Measurements from ENCODE around the gene PKN1.
"Not testable (repeated sequence)": the region's sequence is repeated elsewhere in the genome, so short reads cannot be mapped to it uniquely, and the experiment has no call there.

Gene PKN1

DNA sequence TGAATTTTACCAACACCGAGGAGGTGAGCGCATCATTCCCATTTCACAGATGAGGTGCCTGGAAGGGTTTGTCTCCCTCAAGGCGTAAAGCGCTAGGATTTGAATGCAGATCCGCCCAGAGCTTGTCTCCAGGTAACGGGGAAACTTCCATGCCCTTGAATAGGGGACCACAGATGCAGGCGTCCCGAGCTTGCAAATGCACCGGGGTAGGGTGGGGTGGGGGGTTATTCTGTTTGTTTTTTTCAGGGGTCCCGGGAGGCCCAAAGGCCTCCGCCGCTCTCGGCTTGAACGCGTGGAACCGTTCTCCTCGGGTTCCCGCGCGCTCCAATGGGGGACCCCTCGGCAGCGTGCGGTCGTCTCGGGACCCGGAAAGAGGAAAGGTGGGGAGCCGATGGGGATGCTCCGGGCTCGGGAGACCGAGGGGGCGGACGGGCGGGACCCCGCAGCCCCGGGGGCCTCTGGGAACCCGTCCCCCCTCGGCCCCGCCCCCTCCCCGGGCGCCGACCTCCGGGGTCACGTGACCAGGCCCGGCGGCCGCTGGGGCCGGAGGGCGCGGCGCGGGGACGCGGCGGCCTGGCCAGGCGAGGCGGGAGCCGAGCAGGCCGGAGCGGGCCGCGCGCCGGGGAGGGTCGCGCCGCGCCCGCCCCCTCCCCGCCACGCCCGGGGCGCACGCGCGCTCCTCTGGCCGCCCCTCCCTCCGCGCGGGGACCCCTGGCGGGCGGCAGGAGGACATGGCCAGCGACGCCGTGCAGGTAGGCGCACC lies at the start of gene PKN1:
Gene PKN1 (plus strand): TSS at position 516 of the 763 bp plus-strand sequence. CDS start 216 bp downstream, at position 732.
- peak; percentile 38 for DNase-seq

DNA sequence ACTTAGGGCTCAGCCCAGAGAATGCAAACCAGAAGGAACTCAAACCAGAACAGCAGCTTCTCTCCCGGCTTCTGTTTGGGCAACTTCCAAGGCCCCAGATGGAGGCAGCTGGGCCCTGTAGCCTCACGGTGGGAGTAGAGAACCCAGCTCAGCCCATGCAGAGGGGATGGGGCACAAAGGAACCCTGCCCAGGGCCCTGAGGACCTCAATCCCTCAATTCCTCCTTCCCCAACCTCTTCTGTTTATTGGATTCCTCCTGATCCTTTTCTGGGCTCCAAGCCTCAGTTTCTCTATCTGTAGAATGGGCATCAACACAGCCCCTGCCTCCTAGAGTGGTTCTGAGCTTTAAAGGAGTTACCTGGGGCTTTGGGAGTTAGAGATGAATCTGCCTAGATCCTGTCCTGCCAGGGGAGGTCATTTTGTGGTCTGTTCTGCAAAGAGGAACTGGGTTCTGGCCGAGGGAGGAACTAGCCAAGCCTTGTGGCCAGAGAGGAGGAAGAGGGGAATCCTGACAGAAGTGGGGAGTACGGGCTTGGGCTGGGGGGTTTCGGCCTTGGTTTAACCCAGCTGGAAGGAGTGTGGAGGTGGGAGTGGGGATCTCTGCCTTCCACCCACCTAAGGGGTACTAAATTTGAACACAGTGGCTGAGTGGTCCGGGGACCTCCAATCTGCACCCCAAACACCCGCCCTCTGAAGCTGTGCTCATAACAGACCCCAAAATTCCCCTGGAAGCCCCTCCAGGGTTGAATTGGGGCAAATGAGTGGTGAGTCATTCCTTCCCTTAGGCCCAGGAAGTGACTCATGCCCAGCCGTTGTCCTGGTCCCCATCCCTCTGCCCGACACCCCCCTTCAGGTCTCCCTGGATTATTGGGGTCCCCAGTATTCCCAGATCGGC lies 49.2 kb upstream of the PKN1 start:
- DNase-seq: peak; percentile 62

DNA sequence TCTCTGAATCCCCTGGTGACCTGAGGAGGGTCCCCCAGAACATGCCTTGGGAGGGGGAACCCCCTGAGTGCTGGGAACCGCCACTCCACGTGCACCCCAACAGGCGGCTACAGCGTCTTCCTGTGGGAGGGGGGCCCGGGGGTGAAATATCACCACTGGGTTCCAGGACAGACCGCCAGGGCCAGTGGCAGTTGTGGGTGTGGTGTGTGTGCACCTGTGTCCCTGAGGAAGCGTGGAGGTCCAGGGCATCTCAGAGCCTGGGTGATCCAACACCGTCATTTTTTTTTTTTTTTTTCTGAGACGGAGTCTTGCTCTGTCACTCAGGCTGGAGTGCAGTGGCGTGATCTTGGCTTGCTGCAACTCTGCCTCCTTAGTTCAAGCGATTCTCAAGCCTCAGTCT lies 47.6 kb upstream of the PKN1 start:
- no peak for DNase-seq

DNA sequence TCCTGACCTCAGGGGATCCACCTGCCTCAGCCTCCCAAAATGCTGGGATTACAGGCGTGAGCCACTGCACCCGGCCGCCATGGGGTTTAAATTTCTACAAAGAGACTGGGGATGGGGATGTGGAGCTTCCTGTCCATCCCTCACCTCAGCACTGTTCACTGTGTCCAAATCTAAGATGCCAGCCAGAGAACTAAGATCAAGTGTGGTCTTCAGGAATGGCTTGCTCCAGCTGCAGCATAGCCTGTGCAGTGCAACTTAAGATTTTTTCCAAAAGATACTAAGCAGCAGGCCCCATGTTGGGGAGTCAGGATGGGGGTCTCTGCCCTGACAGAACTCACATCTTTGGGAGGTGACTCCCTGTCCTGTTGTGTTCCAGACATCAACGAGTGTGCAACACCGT lies 42.6 kb upstream of the PKN1 start:
- DNase-seq: no peak

DNA sequence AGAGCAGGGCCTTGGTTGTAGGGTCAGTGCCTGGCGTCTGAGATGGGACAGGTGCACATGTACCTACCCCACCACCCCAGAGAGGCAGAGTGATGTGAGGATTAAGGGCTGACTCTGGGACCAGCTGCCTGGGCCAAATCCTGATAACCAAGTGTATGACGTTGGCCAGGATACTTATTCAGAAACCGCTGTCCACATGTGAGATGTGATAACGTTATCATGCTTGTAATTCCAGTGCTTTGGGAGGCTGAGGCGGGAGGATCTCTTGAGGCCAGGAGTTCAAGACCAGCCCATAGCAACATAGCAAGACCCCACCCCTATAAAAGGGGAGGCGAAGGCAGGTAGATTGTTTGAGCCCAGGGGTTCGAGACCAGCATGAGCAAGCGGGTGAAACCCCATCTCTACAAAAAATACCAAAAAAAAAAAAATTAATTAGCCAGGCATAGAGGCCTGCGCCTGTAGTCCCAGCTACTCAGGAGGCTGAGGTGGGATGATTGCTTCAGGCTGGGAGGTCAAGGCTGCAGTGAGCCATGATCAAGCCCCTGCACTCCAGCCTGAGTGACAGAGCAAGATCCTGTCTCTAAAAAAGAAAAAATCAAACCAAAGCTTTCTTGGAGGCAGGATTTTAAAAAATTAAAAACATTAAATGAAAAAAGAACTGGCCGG lies 41.8 kb upstream of the PKN1 start:
- DNase-seq: peak; percentile 76

- no peak for DNase-seq
Measured at GRCh38 chr19:14393329-14393728, 39.8 kb upstream of the PKN1 start.

DNA sequence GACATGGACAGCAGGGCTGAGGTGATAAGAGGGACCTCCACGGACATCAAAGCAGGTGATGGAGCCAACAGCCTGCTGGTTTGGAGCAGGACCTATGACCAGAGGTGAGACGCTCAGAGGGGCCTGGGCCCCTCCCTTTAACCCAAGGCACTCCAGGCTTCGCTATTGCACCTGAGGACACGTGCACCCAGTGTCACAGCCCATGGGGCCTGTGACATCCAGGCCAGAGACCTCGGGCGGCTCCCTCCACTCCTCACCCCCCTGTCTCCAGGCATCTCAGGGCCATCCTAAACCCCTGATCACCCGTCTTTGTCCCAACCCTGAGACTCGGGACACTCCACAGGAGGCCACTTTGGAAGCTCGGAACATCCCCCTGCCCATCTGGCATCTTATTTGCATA lies 38.9 kb upstream of the PKN1 start:
- DNase-seq: no peak

GRCh38 chr19:14395262-14395661 lies 37.8 kb upstream of the PKN1 start:
- DNase-seq: no peak

DNA sequence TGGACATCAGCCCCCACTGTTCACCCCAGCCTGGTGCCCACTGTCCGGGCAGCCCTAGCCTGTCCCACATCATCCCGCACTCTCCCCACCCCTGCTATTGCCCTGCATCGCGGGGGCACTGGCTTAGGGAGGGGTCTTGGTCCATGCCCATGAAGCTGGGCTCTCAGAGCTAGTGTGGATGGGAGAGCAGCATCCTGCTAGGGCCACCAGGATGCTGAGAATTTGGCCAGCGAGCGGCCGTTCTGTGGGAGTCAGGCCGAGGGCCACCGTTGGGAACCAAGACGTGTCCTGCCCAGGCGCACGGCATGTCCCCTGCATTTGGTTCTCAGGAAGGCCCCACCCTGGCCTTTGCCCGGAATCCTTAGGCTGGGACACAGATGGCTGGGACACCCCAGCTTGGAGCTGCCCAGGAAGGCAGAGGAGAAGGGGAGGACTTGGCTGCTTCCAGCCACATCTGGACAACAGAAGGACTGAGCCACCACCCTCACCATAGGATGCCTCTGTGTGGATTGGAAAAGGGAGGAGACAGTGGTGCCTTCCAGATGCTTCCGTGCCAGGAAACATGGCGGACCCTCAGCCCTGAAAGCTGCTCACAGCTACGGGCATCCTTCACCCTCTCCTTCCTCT lies 37.3 kb upstream of the PKN1 start:
- no peak for DNase-seq

DNA sequence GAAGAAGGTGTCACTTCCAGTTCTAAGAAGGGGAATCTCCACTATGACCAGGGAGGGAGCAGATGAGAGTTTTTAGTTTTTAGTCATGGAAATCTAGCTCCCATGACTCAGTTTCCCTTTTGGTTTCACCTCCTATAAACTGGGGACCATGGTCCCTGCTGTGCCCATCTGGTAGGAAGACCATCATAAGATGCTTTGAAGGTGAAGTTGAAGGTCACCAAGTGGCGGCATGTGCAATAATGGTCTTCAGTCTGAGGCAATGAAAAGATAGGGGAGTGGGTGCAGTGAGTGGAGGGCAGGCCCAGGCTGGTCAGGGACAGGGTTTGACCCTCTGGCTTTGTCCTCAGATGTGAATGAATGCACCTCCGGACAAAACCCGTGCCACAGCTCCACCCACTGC lies 36.4 kb upstream of the PKN1 start:
- not testable (repeated sequence) for DNase-seq

GRCh38 chr19:14397168-14397567 lies 35.9 kb upstream of the PKN1 start:
- not testable (repeated sequence) for DNase-seq

- DNase-seq: no peak
Measured at GRCh38 chr19:14400951-14401431, 32.1 kb upstream of the PKN1 start.

DNA sequence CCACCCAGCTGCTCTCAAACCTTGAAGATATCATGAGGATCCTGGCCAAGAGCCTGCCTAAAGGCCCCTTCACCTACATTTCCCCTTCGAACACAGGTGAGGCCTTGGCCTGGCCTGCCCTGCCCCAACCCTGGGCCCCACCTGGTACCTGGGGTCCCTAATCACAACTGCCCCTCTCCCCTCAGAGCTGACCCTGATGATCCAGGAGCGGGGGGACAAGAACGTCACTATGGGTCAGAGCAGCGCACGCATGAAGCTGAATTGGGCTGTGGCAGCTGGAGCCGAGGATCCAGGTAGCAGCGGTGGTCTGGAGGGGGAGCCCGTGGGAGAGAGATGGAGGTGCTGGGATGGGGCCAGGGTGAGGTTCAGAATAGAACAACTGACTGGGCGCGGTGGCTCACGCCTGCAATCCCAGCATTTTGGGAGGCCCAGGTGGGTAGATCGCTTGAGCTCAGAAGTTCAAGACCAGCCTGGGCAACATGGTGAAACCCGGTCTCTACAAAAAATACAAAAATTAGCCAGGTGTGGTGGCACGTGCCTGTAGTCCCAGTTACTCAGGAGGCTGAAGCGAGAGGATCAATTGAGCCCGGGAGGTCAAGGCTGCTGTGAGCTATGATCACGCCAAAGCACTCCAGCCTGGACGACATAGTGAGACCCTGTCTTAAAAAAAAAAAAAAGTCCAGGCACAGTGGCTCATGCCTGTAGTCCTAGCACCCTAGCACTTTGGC lies 31.5 kb upstream of the PKN1 start:
- DNase-seq: no peak

GRCh38 chr19:14402332-14403144 lies 30.6 kb upstream of the PKN1 start:
- DNase-seq: no peak

DNA sequence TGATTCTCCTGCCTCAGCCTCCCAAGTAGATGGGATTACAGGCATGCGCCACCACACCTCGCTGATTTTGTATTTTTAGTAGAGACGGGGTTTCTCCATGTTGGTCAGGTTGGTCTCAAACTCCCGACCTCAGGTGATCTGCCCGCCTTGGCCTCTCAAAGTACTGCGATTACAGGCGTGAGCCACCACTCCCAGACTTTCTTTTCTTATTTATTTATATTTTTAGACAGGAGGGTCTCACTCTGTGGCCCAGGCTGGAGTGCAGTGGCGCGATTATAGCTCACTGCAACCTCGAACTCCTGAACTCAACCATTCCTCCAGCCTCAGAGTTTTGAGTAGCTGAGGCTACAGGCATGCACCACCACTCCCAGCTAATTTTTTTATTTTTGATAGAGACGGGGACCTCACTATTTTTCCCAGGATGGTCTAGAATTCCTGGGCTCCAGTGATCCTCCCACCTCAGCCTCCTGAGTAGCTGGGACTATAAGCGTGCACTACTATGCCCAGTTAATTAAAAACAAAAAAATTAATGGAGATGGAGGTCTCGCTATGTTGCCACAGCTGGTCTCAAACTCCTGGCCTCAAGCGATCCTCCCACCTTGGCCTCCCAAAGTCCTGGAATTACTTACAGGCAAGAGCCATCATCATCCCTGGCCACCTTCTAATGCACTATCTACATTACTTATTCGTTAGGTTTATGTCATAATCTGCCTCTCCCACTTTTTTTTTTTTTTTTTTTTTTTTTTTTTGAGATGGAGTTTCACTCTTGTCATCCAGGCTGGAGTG lies 29.8 kb upstream of the PKN1 start:
- not testable (repeated sequence) for DNase-seq

GRCh38 chr19:14404312-14404711 lies 28.8 kb upstream of the PKN1 start:
- DNase-seq: no peak

GRCh38 chr19:14405380-14405757 lies 27.7 kb upstream of the PKN1 start:
- no peak for DNase-seq

GRCh38 chr19:14405758-14406644 lies 27.1 kb upstream of the PKN1 start:
- DNase-seq: peak; percentile 89

GRCh38 chr19:14406645-14407401 lies 26.3 kb upstream of the PKN1 start:
- DNase-seq: no peak
